Panc1 (cell line): ENCODE measurements around the gene AGAP1.

Source experiments
- TCF7L2 ChIP-seq: IDR thresholded peaks from 2 replicates; pipeline ENCODE4 v1.6.1; 2011; ENCODE audit warnings: mild to moderate bottlenecking, low read depth, low read length, inconsistent platforms
- TF ChIP-seq, protein P1 (sequence below): fragments of 450-650 bp; IDR thresholded peaks from 2 replicates; pipeline ENCODE4 v1.5.1; 2017; ENCODE audit warnings: mild to moderate bottlenecking

DNA sequence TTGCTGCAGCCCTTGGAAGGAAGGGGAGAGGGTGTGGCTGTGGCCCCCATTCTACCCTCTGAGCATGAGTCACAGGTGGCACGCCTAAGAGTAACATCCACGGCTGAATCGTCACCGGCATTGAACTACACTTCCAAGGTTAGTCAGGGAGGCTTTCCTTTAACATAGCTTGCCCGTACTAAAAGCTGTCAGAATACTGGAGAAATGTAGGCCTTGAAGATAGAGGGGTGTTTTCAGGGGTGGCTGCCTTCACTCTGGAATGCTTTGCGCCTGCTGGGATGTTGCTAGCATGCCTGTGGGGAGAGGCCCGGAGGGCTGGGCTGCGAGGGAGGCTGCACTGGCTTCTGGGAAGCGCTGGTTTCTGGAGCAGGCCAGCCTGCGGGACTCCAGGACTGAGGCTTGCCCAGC is 333.7 kb downstream of the AGAP1 start:
- TF ChIP-seq, protein P1, sequence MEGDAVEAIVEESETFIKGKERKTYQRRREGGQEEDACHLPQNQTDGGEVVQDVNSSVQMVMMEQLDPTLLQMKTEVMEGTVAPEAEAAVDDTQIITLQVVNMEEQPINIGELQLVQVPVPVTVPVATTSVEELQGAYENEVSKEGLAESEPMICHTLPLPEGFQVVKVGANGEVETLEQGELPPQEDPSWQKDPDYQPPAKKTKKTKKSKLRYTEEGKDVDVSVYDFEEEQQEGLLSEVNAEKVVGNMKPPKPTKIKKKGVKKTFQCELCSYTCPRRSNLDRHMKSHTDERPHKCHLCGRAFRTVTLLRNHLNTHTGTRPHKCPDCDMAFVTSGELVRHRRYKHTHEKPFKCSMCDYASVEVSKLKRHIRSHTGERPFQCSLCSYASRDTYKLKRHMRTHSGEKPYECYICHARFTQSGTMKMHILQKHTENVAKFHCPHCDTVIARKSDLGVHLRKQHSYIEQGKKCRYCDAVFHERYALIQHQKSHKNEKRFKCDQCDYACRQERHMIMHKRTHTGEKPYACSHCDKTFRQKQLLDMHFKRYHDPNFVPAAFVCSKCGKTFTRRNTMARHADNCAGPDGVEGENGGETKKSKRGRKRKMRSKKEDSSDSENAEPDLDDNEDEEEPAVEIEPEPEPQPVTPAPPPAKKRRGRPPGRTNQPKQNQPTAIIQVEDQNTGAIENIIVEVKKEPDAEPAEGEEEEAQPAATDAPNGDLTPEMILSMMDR, result no peak
- TF ChIP-seq TCF7L2, result no peak
